Measurements from ENCODE around the gene TRIP13. TPM values are rescaled to one million over a fixed set of nuclear protein-coding genes. Genes with fewer than 3 reads are reported as not detected.

TRIP13 gene
- total and polyA plus RNA-seq, 9 of the 15 experiments (the other 6 are each of a cell fraction or from before 2014, with no cell fraction given) = 24.1 to 116 (median 53.2) TPM

DNA sequence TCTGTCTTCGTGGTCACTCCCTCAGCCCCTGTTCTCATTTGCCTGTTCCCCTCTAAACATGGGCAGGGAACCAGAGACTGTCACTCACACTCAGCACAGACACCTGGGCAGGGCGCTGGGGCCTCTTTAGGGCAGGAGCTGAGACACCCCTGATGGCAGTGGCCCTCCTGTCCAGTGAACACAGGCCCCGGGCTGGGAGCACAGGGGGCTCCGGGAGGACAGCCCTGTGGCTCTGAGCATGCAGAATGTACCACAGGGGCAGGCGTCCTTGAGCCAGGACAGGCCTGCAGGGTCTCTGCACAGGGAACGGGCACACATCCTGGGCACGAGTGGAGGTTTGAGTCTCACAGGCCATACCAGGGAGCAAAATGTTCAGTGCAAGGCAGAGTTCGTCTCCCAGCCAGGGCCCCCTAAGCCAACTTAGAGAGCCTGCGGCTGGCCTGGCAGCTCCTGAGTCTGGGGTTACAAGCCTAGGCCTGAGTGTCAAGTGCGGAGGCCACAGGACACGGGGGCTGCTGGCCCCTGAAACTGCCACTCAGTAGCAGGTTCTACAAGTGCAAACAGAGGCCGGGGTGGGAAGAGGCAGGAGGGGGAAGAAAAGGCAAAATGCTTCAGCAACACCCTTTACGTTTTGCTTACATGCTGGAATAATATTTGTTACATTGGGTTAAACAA, 60.0 kb downstream of the TRIP13 start (continued):
- TF ChIP-seq, protein P1, sequence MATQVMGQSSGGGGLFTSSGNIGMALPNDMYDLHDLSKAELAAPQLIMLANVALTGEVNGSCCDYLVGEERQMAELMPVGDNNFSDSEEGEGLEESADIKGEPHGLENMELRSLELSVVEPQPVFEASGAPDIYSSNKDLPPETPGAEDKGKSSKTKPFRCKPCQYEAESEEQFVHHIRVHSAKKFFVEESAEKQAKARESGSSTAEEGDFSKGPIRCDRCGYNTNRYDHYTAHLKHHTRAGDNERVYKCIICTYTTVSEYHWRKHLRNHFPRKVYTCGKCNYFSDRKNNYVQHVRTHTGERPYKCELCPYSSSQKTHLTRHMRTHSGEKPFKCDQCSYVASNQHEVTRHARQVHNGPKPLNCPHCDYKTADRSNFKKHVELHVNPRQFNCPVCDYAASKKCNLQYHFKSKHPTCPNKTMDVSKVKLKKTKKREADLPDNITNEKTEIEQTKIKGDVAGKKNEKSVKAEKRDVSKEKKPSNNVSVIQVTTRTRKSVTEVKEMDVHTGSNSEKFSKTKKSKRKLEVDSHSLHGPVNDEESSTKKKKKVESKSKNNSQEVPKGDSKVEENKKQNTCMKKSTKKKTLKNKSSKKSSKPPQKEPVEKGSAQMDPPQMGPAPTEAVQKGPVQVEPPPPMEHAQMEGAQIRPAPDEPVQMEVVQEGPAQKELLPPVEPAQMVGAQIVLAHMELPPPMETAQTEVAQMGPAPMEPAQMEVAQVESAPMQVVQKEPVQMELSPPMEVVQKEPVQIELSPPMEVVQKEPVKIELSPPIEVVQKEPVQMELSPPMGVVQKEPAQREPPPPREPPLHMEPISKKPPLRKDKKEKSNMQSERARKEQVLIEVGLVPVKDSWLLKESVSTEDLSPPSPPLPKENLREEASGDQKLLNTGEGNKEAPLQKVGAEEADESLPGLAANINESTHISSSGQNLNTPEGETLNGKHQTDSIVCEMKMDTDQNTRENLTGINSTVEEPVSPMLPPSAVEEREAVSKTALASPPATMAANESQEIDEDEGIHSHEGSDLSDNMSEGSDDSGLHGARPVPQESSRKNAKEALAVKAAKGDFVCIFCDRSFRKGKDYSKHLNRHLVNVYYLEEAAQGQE (IDR thresholded peaks at IDR 0.05; ENCODE audit: borderline replicate concordance) = no peak
- TF ChIP-seq, protein P1 (CRISPR knock-in tag; IDR thresholded peaks at IDR 0.05; ENCODE audit: low read depth) = no peak
- TF ChIP-seq TCF3 (CRISPR knock-in tag; IDR thresholded peaks at IDR 0.05) (no peak), PRPF4 (IDR thresholded peaks at IDR 0.05; ENCODE audit: insufficient read depth, low read depth, low read length, poor library complexity, severe bottlenecking) (no peak)

Data from K562 (cell line).